WTC11 (cell line): Measurements from ENCODE around the gene STX18. TPM values are rescaled to one million over a fixed set of nuclear protein-coding genes. Genes with fewer than 3 reads are reported as not detected.

Experiments
- ATAC-seq: fragments of 200-7000 bp; cut with Tn5 transposase; 2 replicates; pipeline ENCODE4 v1.10.0; 2021; ENCODE audit warnings: mild to moderate bottlenecking, moderate library complexity
- CTCF ChIA-PET: fragments of 300-600 bp; sonication (Branson Sonifier 250); formaldehyde crosslinking; loops from one replicate; lab custom pipeline; 2021; ENCODE audit warnings: antibody characterized with exemption; lab: Charles Lee
- POLR2A ChIA-PET: fragments of 350-600 bp; sonication (Branson Sonifier 250); formaldehyde crosslinking; loops from one replicate; lab custom pipeline; 2021; ENCODE audit warnings: antibody characterized with exemption; lab: Charles Lee
- DNase-seq: peaks from one replicate; pipeline ENCODE4 v3.0.0; 2021; ENCODE audit warnings: low spot score
- H3K27ac Mint-ChIP-seq: 2 replicates; pipeline ENCODE4 v1.8.0; 2021; ENCODE audit warnings: mixed read lengths
- H3K27me3 Mint-ChIP-seq: 2 replicates; pipeline ENCODE4 v1.8.0; 2021; ENCODE audit warnings: low read depth, mild to moderate bottlenecking, moderate library complexity, mixed read lengths
- H3K36me3 Mint-ChIP-seq: 2 replicates; pipeline ENCODE4 v1.8.0; 2021; ENCODE audit warnings: mixed read lengths
- H3K4me1 Mint-ChIP-seq: 2 replicates; pipeline ENCODE4 v1.8.0; 2022; ENCODE audit warnings: mixed read lengths
- H3K4me3 Mint-ChIP-seq: 2 replicates; pipeline ENCODE4 v1.8.0; 2021; ENCODE audit warnings: mild to moderate bottlenecking, moderate library complexity, mixed read lengths
- H3K9me3 Mint-ChIP-seq: 2 replicates; pipeline ENCODE4 v1.8.0; 2021; ENCODE audit warnings: mixed read lengths
- E2F1 ChIP-seq: sonication (generic); formaldehyde crosslinking; IDR thresholded peaks from 2 replicates; pipeline ENCODE4 v1.8.0; 2022; ENCODE audit warnings: mild to moderate bottlenecking, missing genetic modification reagents
- FOXJ3 ChIP-seq: sonication (generic); formaldehyde crosslinking; IDR thresholded peaks from 2 replicates; pipeline ENCODE4 v1.9.0; 2021; ENCODE audit warnings: missing genetic modification reagents, mild to moderate bottlenecking, borderline replicate concordance
- GTF2I ChIP-seq: fragments of 250-450 bp; sonication (Bioruptor Pico); conservative IDR thresholded peaks from 2 replicates; pipeline ENCODE4 v1.4.0; 2021; ENCODE audit warnings: mild to moderate bottlenecking
- HMGA2 ChIP-seq: fragments of 250-450 bp; sonication (Bioruptor Pico); IDR thresholded peaks from 2 replicates; pipeline ENCODE4 v1.4.0; 2021; ENCODE audit warnings: mild to moderate bottlenecking, moderate library complexity
- JUN ChIP-seq: sonication (generic); formaldehyde crosslinking; IDR thresholded peaks from 2 replicates; pipeline ENCODE4 v1.8.0; 2023; ENCODE audit warnings: mild to moderate bottlenecking, missing genetic modification reagents
- MYBL2 ChIP-seq: sonication (generic); formaldehyde crosslinking; IDR thresholded peaks from 2 replicates; pipeline ENCODE4 v1.8.1; 2023; ENCODE audit warnings: mild to moderate bottlenecking, moderate library complexity, missing genetic modification reagents
- NFE2L1 ChIP-seq: sonication (generic); formaldehyde crosslinking; IDR thresholded peaks from 2 replicates; pipeline ENCODE4 v1.8.1; 2023; ENCODE audit warnings: missing genetic modification reagents
- PRRX2 ChIP-seq: fragments of 250-450 bp; sonication (Bioruptor Pico); IDR thresholded peaks from 2 replicates; pipeline ENCODE4 v1.8.0; 2021; ENCODE audit warnings: mild to moderate bottlenecking
- SP1 ChIP-seq: sonication (generic); formaldehyde crosslinking; conservative IDR thresholded peaks from 2 replicates; pipeline ENCODE4 v1.8.1; 2022; ENCODE audit warnings: missing genetic modification reagents
- TEAD1 ChIP-seq: sonication (generic); formaldehyde crosslinking; IDR thresholded peaks from 2 replicates; pipeline ENCODE4 v1.8.0; 2022; ENCODE audit warnings: mild to moderate bottlenecking, missing genetic modification reagents
- ZNF138 ChIP-seq: sonication (generic); formaldehyde crosslinking; conservative IDR thresholded peaks from 2 replicates; pipeline ENCODE4 v1.8.1; 2022; ENCODE audit warnings: mild to moderate bottlenecking, moderate library complexity, missing genetic modification reagents
- ZNF263 ChIP-seq: sonication (generic); formaldehyde crosslinking; IDR thresholded peaks from 2 replicates; pipeline ENCODE4 v1.8.1; 2022; ENCODE audit warnings: low read depth, mild to moderate bottlenecking, moderate library complexity, missing genetic modification reagents
- ZNF281 ChIP-seq: sonication (generic); formaldehyde crosslinking; IDR thresholded peaks from 2 replicates; pipeline ENCODE4 v1.8.0; 2023; ENCODE audit warnings: mild to moderate bottlenecking, missing genetic modification reagents
- ZNF396 ChIP-seq: fragments of 250-450 bp; sonication (Bioruptor Pico); IDR thresholded peaks from 2 replicates; pipeline ENCODE4 v1.8.0; 2021; ENCODE audit warnings: mild to moderate bottlenecking, moderate library complexity, borderline replicate concordance
- ZSCAN18 ChIP-seq: fragments of 250-450 bp; sonication (Bioruptor Pico); IDR thresholded peaks from 2 replicates; pipeline ENCODE4 v2.1.2; 2022; ENCODE audit warnings: mild to moderate bottlenecking, moderate library complexity
- total RNA-seq: library from RNA; stranded (reverse); gene quantifications from 3 replicates; pipeline ENCODE4 v1.2.3, GENCODE V29; 2021
- TF ChIP-seq, protein P1 (sequence below): sonication (generic); formaldehyde crosslinking; IDR thresholded peaks from 2 replicates; pipeline ENCODE4 v1.8.1; 2022; ENCODE audit warnings: missing genetic modification reagents, borderline replicate concordance
- TF ChIP-seq, protein P2 (sequence below): fragments of 250-450 bp; sonication (Bioruptor Pico); IDR thresholded peaks from 2 replicates; pipeline ENCODE4 v1.8.0; 2021; ENCODE audit warnings: mild to moderate bottlenecking
- TF ChIP-seq, protein P3 (sequence below): sonication (generic); formaldehyde crosslinking; IDR thresholded peaks from 2 replicates; pipeline ENCODE4 v1.8.0; 2022; ENCODE audit warnings: missing genetic modification reagents

Gene STX18
- total RNA-seq, 1 experiment from 2014 or later, result 16.9 TPM

DNA sequence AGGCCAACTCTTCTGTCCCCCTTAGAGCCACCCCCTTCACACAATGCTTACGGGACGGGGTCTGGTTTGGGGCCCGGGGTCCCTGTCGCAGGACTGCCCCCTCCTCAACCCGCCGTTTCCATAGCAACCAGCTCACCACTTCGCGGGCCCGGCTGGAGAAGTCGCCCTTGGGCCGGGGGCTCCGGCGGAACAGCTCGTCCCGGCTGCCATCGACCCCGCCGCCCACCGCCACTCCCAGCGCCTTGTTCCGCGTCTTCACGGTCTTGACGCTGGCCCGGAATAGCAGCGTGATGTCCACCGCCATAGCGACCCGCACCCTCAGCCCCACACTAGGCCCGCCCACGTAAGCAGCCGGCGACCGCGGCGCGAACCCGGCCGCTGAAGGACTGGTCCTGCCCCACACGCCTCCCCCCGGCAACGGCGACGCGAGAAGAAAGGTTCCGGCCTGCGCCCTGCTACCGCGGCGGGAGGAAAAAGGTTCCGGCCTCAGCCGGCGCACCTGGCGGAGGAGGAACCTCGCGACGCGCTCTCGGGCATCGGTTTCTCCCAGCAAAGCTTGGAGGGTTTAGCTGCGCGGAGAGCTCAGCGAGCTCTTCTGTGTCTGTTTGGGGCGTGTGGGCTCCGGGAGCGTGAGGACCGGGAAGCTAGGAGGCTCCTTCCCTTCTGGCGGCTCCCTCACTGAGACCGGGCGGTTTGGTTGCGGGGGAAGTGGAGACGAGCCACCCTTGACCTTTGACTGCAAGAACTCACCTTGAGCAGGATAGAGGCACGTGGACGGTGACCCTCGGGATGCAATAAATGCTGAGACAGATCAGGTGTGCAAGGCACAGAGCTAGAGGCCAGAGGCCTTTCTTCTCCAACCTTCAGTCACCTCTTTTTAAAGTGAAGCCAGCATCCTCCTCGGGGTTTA, at the start of gene STX18 (continued):
- TF ChIP-seq, protein P1, sequence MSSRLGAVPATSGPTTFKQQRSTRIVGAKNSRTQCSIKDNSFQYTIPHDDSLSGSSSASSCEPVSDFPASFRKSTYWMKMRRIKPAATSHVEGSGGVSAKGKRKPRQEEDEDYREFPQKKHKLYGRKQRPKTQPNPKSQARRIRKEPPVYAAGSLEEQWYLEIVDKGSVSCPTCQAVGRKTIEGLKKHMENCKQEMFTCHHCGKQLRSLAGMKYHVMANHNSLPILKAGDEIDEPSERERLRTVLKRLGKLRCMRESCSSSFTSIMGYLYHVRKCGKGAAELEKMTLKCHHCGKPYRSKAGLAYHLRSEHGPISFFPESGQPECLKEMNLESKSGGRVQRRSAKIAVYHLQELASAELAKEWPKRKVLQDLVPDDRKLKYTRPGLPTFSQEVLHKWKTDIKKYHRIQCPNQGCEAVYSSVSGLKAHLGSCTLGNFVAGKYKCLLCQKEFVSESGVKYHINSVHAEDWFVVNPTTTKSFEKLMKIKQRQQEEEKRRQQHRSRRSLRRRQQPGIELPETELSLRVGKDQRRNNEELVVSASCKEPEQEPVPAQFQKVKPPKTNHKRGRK, result no peak
- no peak for TF ChIP-seq ZSCAN18 (CRISPR knock-in tag)
- peak; percentile 95 for TF ChIP-seq TEAD1 (CRISPR knock-in tag)
- TF ChIP-seq ZNF281 (CRISPR knock-in tag), result peak; percentile 75
- TF ChIP-seq GTF2I (CRISPR knock-in tag), result no peak
- peak; percentile 56; the same call in 1 of the 2 replicates for TF ChIP-seq NFE2L1 (CRISPR knock-in tag)
- TF ChIP-seq, protein P2, sequence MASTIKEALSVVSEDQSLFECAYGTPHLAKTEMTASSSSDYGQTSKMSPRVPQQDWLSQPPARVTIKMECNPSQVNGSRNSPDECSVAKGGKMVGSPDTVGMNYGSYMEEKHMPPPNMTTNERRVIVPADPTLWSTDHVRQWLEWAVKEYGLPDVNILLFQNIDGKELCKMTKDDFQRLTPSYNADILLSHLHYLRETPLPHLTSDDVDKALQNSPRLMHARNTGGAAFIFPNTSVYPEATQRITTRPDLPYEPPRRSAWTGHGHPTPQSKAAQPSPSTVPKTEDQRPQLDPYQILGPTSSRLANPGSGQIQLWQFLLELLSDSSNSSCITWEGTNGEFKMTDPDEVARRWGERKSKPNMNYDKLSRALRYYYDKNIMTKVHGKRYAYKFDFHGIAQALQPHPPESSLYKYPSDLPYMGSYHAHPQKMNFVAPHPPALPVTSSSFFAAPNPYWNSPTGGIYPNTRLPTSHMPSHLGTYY (CRISPR knock-in tag), result peak; percentile 74; the same call in 1 of the 2 replicates
- peak; percentile 97 for TF ChIP-seq MYBL2 (CRISPR knock-in tag)
- TF ChIP-seq SP1 (CRISPR knock-in tag), result peak; percentile 97
- 0 out of 2 replicates have a peak, but pooled peaks have one; percentile 67 for TF ChIP-seq PRRX2
- TF ChIP-seq JUN (CRISPR knock-in tag), result peak; percentile 34
- TF ChIP-seq E2F1 (CRISPR knock-in tag), result peak; percentile 88
- TF ChIP-seq ZNF263 (CRISPR knock-in tag), result no peak
- no peak for TF ChIP-seq ZNF138
- no peak for TF ChIP-seq ZNF396 (CRISPR knock-in tag)
- TF ChIP-seq FOXJ3 (CRISPR knock-in tag), result peak; percentile 63; the same call in 1 of the 2 replicates
- TF ChIP-seq, all 79 proteins: peak for 47

DNA sequence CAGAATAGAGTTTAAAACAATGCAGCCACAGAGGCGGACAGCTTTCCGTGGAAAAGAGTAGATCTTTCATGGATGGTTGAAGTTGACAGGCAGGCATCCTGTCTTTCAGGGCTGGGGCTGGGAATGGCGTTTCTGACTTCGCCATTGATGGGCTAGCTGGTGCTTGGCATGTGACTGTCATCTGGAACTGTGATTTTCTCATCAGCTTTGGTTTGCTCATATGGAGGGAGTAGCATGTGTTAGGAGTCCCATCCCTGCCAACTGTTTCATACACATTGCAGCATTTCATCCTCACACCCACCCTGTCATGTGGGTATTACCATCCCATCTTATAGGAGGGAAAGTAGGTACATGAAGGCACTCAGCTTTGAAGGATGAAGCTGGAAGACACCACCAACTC, 49.2 kb upstream of the STX18 start:
- peaks cover 51% of the 10 kb centered on the region for H3K9me3 Mint-ChIP-seq
- ChIA-PET CTCF (interaction anchor here (0.7 kb wide), 1 partner anchor 83 kb away, joined by 3 read pairs; no protein-coding TSS in a partner anchor), POLR2A (no interaction called here)
- H3K27me3 Mint-ChIP-seq, result peaks cover 4% of the 10 kb centered on the region
- no peak overlapping the region for H3K4me3 Mint-ChIP-seq
- TF ChIP-seq, protein P3, sequence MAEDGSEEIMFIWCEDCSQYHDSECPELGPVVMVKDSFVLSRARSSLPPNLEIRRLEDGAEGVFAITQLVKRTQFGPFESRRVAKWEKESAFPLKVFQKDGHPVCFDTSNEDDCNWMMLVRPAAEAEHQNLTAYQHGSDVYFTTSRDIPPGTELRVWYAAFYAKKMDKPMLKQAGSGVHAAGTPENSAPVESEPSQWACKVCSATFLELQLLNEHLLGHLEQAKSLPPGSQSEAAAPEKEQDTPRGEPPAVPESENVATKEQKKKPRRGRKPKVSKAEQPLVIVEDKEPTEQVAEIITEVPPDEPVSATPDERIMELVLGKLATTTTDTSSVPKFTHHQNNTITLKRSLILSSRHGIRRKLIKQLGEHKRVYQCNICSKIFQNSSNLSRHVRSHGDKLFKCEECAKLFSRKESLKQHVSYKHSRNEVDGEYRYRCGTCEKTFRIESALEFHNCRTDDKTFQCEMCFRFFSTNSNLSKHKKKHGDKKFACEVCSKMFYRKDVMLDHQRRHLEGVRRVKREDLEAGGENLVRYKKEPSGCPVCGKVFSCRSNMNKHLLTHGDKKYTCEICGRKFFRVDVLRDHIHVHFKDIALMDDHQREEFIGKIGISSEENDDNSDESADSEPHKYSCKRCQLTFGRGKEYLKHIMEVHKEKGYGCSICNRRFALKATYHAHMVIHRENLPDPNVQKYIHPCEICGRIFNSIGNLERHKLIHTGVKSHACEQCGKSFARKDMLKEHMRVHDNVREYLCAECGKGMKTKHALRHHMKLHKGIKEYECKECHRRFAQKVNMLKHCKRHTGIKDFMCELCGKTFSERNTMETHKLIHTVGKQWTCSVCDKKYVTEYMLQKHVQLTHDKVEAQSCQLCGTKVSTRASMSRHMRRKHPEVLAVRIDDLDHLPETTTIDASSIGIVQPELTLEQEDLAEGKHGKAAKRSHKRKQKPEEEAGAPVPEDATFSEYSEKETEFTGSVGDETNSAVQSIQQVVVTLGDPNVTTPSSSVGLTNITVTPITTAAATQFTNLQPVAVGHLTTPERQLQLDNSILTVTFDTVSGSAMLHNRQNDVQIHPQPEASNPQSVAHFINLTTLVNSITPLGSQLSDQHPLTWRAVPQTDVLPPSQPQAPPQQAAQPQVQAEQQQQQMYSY (CRISPR knock-in tag), result no peak
- no peak for TF ChIP-seq HMGA2 (CRISPR knock-in tag)
- TF ChIP-seq ZSCAN18 (CRISPR knock-in tag), result no peak
- no peak overlapping the region for H3K27ac Mint-ChIP-seq
- ATAC-seq (no peak), DNase-seq (no peak)
- peaks cover 11% of the 10 kb centered on the region for H3K4me1 Mint-ChIP-seq
- peaks cover 53% of the 10 kb centered on the region for H3K36me3 Mint-ChIP-seq
